Skin of body (tissue), 2 donors: ENCODE results near the gene GPR26. TPM values are rescaled to one million over a fixed set of nuclear protein-coding genes. Genes with fewer than 3 reads are reported as not detected.

Experiments
- DNase-seq: peaks from one replicate; lab custom pipeline; 2025; lab: John Stamatoyannopoulos, UW
- total RNA-seq: library from RNA; depleted of rRNA; stranded (reverse); fragments of >200 nt; gene quantifications from one replicate; pipeline ENCODE4 v1.2.3, GENCODE V29; 2014

The GPR26 gene, protein sequence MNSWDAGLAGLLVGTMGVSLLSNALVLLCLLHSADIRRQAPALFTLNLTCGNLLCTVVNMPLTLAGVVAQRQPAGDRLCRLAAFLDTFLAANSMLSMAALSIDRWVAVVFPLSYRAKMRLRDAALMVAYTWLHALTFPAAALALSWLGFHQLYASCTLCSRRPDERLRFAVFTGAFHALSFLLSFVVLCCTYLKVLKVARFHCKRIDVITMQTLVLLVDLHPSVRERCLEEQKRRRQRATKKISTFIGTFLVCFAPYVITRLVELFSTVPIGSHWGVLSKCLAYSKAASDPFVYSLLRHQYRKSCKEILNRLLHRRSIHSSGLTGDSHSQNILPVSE
- not detected for total RNA-seq

DNA sequence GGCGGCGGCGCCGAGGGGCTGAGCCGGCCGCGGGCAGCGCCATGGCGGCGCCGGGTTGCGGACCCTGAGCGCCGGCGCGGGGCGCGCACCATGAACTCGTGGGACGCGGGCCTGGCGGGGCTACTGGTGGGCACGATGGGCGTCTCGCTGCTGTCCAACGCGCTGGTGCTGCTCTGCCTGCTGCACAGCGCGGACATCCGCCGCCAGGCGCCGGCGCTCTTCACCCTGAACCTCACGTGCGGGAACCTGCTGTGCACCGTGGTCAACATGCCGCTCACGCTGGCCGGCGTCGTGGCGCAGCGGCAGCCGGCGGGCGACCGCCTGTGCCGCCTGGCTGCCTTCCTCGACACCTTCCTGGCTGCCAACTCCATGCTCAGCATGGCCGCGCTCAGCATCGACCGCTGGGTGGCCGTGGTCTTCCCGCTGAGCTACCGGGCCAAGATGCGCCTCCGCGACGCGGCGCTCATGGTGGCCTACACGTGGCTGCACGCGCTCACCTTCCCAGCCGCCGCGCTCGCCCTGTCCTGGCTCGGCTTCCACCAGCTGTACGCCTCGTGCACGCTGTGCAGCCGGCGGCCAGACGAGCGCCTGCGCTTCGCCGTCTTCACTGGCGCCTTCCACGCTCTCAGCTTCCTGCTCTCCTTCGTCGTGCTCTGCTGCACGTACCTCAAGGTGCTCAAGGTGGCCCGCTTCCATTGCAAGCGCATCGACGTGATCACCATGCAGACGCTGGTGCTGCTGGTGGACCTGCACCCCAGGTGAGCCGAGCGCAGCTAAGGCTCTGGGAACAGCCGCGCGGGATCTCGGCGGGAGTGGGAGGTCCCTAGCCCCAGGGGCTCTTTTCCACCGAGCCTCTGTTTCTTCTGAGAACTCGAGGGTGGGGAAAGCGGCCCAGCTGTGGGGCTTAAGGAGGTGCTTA is at the start of gene GPR26:
Gene GPR26, plus strand, starts transcription at position 38 of the 919 bp plus-strand sequence. Its CDS starts 53 bp downstream, at position 91.
- DNase-seq: no peak

- no peak for DNase-seq
Observed at GRCh38 chr10:123618224-123618623, 47.9 kb upstream of the GPR26 start.

GRCh38 chr10:123619067-123619855 is 46.9 kb upstream of the GPR26 start:
- DNase-seq: no peak

GRCh38 chr10:123620621-123621020 is 45.5 kb upstream of the GPR26 start:
- no peak for DNase-seq

DNA sequence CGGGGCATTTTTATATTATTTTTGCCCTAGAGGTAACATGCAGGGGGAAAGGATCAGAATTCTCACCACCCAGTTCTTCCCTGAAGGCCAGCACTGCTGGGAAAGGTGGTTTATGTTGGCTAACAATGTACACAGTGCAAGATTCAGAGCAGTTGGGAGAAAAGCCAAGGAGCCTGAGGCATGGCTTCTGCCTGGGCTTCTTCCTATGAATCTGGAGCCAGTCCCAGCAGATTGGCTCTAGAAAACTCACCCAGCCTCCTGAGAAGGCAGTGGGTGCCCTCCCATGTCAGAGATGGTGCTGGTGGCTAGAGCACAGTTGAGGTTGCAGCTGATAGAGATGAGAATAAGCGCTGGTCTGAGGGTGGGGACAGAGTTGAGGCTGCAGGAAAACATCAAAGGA is 44.7 kb upstream of the GPR26 start:
- no peak for DNase-seq

- no peak for DNase-seq
Observed at GRCh38 chr10:123621916-123622315, 44.2 kb upstream of the GPR26 start.

- no peak for DNase-seq
Observed at GRCh38 chr10:123622381-123622780, 43.8 kb upstream of the GPR26 start.

DNA sequence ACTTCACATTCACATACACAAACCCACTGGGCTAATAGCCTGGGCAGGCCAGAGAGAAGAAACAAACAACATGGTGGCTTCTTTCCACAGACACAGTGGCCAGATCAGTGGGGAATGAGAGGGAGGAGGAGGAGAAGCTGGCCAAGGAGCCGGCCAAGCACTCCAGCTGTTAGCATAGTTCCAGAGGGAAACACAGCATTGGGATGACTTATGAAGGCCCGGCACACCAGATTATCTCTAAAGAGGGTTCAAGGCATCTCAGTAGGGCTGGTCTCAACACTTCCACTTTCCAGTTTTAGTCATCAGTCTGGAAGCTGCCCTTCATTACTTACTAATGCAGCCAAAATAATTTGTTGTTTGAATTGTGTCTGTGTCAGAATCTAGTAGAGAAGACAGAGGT is 42.1 kb upstream of the GPR26 start:
- no peak for DNase-seq

GRCh38 chr10:123633106-123633505 is 33.0 kb upstream of the GPR26 start:
- DNase-seq: no peak

GRCh38 chr10:123633636-123634035 is 32.5 kb upstream of the GPR26 start:
- DNase-seq: no peak

DNA sequence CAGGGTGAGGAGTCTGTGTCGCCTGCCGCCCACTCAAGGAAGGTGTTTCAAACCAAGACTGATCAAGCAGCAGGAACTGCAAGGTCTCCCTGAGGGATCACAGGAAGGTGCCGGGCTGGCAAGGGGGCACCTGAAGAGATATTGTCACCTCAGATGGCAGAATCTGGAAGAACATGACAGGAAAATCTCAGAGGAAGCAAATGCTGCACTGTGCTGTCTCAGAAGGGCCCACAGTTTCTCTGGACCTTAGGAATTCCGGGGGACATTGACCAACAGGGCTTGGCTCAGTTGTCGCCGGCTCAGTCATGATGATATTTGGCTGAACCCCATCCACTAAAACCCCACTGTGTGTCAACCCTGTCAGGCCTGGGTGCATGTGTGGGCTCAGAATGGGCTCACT is 31.9 kb upstream of the GPR26 start:
- DNase-seq: no peak

DNA sequence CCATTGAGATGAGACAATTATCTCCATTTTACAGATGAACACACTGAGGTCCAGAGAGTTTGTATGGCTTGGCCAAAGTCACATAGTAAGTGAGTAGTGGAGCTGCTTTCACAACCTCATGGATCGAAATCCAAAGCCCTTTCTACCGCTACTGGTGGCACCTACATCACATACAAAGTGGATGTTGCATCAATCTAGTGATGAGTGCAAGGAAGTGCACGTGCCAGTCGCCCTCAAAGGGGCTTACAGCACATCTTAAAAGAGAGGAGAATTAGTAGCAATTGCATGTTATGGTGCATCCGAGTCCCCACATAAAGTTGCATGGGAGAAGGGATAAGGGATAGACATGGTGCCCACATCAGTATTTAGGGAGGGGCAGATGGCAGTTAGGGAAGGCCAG is 31.0 kb upstream of the GPR26 start:
- DNase-seq: no peak

GRCh38 chr10:123635745-123636144 is 30.4 kb upstream of the GPR26 start:
- DNase-seq: no peak

GRCh38 chr10:123636598-123637325 is 29.4 kb upstream of the GPR26 start:
- no peak for DNase-seq

DNA sequence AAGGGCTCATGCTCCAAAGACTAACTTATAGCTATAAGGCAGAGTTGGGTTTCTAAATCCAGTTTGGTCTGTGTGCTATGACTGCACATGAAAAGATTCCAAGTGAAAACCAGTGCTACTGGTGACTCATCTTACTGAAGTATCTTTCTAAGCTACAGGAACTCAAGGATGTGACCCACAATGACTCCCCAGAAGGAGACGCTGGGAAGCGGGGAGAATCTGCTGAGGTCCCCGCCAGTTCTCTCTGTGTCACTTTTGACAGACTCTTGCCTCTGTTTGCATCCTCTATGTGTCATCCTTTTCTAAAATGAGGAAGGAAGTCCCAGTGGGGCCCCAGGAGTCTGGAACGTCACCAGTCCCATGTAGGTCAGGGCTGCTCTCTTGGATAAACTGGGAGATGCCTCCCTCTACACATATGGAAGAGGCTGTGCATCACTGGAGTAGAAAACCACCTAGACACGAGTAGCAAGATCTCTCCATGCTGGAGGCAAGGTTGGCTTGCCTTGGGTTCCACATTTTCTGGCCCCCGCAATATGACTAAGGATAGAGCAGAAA is 28.8 kb upstream of the GPR26 start:
- no peak for DNase-seq

- DNase-seq: no peak
Observed at GRCh38 chr10:123639131-123639530, 27.0 kb upstream of the GPR26 start.

DNA sequence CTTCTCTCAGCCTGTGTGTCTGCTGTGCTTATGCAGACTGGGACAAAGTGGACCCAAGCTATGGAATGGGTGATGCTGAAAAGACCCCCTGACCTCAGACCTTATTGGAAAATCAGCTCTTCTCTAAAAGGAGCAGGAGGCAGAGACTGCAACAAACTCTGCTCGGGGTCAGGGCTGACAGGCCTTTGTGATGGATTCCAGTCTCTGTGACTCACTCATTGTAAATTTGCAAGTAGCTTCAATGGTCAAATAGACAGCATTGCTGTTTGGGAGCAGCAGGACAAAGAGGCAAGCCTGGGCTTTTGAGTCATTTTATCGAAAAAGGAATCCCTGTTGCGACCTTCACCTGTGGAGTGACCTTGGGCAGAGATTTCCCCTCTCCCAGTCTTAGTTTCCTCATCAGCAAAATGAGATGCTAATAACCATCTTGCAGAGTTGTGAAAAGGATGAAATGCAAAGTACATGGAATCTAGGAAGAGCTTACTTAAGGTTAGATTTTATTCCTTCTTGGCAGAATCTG is 26.1 kb upstream of the GPR26 start:
- no peak for DNase-seq

GRCh38 chr10:123642293-123642692 is 23.9 kb upstream of the GPR26 start:
- no peak for DNase-seq

- no peak for DNase-seq
Observed at GRCh38 chr10:123642697-123643096, 23.5 kb upstream of the GPR26 start.

- no peak for DNase-seq
Observed at GRCh38 chr10:123643315-123643714, 22.8 kb upstream of the GPR26 start.

DNA sequence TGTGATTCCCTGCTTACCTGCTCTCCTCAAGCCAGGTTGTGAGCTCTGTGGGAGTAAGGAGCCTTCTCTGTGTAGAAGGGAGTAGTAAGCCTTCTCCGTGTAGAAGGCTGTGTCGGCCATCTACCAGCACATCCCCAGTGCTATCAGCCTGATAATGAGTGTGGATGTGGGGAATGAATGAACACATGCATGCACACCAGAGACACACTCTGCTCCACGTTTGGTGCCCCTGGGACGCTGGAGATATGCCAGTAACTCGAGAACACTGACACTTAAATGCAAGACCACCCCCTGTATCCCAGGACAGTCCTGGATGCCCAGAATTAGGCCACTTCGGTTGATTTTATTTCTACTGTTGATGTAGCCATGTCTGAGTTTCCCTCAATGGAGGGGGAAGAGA is 21.1 kb upstream of the GPR26 start:
- no peak for DNase-seq
